PC-3 (cell line): Measurements from ENCODE around the gene MAPK7. TPM values are rescaled to one million over a fixed set of nuclear protein-coding genes. Genes with fewer than 3 reads are reported as not detected.

Experiments
- ATAC-seq: fragments of 200-7000 bp; cut with Tn5 transposase; 2 replicates; pipeline ENCODE4 v1.9.1; 2020; ENCODE audit warnings: mild to moderate bottlenecking, moderate library complexity
- BruUV-seq: library from RNA; stranded (reverse); fragments of 400-500 nt; replicated peaks from 2 replicates; lab custom pipeline; 2021; lab: Mats Ljungman, UMichigan
- CTCF ChIA-PET: fragments of 300-600 bp; sonication (Branson Sonifier 250); formaldehyde crosslinking; loops from one replicate; lab custom pipeline; 2022; ENCODE audit warnings: antibody characterized with exemption; lab: Charles Lee
- POLR2A ChIA-PET: fragments of 300-600 bp; sonication (Branson Sonifier 250); formaldehyde crosslinking; loops from one replicate; lab custom pipeline; 2022; ENCODE audit warnings: antibody characterized with exemption; ENCODE audit not compliant: unreplicated experiment; lab: Charles Lee
- DNase-seq: peaks from one replicate; pipeline ENCODE4 v3.0.0-alpha.2; 2015
- H2AFZ ChIP-seq: fragments of 300-600 bp; sonication (generic); 2 replicates; pipeline ENCODE4 v1.6.0; 2016; ENCODE audit warnings: antibody characterized with exemption, low read length
- H3F3A ChIP-seq: fragments of 300-600 bp; sonication (generic); one replicate; pipeline ENCODE4 v1.6.0; 2017; ENCODE audit warnings: antibody characterized with exemption, low read length, control low read depth, mild to moderate bottlenecking; ENCODE audit not compliant: unreplicated experiment
- H3K27ac ChIP-seq: fragments of 300-600 bp; sonication (generic); 2 replicates; pipeline ENCODE4 v1.5.1; 2016; ENCODE audit warnings: mild to moderate bottlenecking, low read length
- H3K27me3 ChIP-seq: fragments of 300-600 bp; sonication (generic); 2 replicates; pipeline ENCODE4 v1.6.1; 2016; ENCODE audit warnings: low read length, mixed read lengths
- H3K36me3 ChIP-seq: fragments of 300-600 bp; sonication (generic); 2 replicates; pipeline ENCODE4 v1.6.1; 2016; ENCODE audit warnings: low read depth, mixed run types, low read length, mixed read lengths
- H3K4me1 ChIP-seq: fragments of 300-600 bp; sonication (generic); 2 replicates; pipeline ENCODE4 v1.5.1; 2016; ENCODE audit warnings: low read length; ENCODE audit not compliant: insufficient read depth
- H3K4me2 ChIP-seq: fragments of 300-600 bp; sonication (generic); 2 replicates; pipeline ENCODE4 v1.6.0; 2016; ENCODE audit warnings: low read length
- H3K4me3 ChIP-seq: fragments of 300-600 bp; sonication (generic); 2 replicates; pipeline ENCODE4 v1.5.1; 2016; ENCODE audit warnings: mild to moderate bottlenecking, low read length, mixed read lengths
- H3K79me2 ChIP-seq: fragments of 300-600 bp; sonication (generic); 2 replicates; pipeline ENCODE4 v1.6.1; 2017; ENCODE audit warnings: low read length, mixed read lengths
- H3K9ac ChIP-seq: fragments of 300-600 bp; sonication (generic); 2 replicates; pipeline ENCODE4 v1.6.0; 2016; ENCODE audit warnings: mild to moderate bottlenecking, low read length
- H3K9me2 ChIP-seq: fragments of 300-600 bp; sonication (generic); replicated peaks from 2 replicates; pipeline ENCODE4 v1.6.1; 2016; ENCODE audit warnings: mixed run types, low read length, mixed read lengths
- H3K9me3 ChIP-seq: fragments of 300-600 bp; sonication (generic); 2 replicates; pipeline ENCODE4 v1.6.1; 2016; ENCODE audit warnings: low read length, mixed read lengths
- H4K20me1 ChIP-seq: fragments of 300-600 bp; sonication (generic); 2 replicates; pipeline ENCODE4 v1.6.1; 2016; ENCODE audit warnings: low read length, mixed read lengths
- EZH2 ChIP-seq: fragments of 300-600 bp; sonication (generic); IDR thresholded peaks from one replicate; pipeline ENCODE4 v1.6.1; 2017; ENCODE audit warnings: antibody characterized with exemption, mild to moderate bottlenecking, low read length; ENCODE audit not compliant: unreplicated experiment
- EZH2phosphoT487 ChIP-seq: fragments of 300-600 bp; sonication (generic); IDR thresholded peaks from 2 replicates; pipeline ENCODE4 v1.6.1; 2018; ENCODE audit warnings: mild to moderate bottlenecking, antibody characterized with exemption, low read length, borderline replicate concordance
- intact Hi-C: fragments of 100-400 bp; cut with micrococcal nuclease; formaldehyde crosslinking; loops from 2 replicates; pipeline ENCODE4 v1.9.0; 2023
- total RNA-seq: library from RNA; depleted of rRNA; stranded (reverse); fragments of >200 nt; gene quantifications from 2 replicates; pipeline ENCODE4 v1.2.3, GENCODE V29; 2014
- TF ChIP-seq, protein P1 (sequence below): fragments of 300-600 bp; sonication (generic); conservative IDR thresholded peaks from 2 replicates; pipeline ENCODE4 v1.5.1; 2017; ENCODE audit warnings: antibody characterized with exemption, low read depth, mild to moderate bottlenecking, low read length

Gene MAPK7
- total RNA-seq, 1 experiment from 2014 or later = 9.8 TPM

DNA sequence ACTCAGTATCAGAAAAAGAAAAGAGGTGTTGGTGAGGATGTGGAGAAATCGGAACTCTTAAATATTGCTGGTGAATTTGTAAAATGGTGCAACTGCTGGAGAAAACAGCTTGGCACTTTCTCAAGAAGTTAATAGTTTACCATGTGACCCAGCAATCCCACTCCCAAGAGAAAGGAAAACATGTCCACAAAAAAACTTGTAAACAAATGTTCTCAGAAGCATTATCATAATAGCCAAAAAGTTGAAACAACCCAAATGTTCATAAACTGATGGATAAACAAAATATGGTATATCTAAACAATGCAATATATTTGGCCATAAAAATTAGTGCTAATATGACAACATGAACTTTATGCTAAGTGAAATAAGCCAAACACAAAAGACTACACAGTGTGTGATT is 2.6 kb upstream of the MAPK7 start:
- Histone ChIP-seq H3K4me3 (no peak overlapping the region), H3K9ac (no peak overlapping the region), H3K27ac (no peak overlapping the region), H3F3A (no peaks in the 10 kb centered on the region), H3K9me3 (no peaks in the 10 kb centered on the region), H3K4me2 (no peak overlapping the region), H3K79me2 (peaks cover 33% of the 10 kb centered on the region), H3K27me3 (no peaks in the 10 kb centered on the region), H3K4me1 (peaks cover 15% of the 10 kb centered on the region), H3K36me3 (peaks cover 13% of the 10 kb centered on the region), H4K20me1 (no peaks in the 10 kb centered on the region), H3K9me2 (no peaks in the 10 kb centered on the region), H2AFZ (no peak overlapping the region)
- BruUV-seq = no TSS peak
- no peak for TF ChIP-seq EZH2phosphoT487
- TF ChIP-seq, protein P1, sequence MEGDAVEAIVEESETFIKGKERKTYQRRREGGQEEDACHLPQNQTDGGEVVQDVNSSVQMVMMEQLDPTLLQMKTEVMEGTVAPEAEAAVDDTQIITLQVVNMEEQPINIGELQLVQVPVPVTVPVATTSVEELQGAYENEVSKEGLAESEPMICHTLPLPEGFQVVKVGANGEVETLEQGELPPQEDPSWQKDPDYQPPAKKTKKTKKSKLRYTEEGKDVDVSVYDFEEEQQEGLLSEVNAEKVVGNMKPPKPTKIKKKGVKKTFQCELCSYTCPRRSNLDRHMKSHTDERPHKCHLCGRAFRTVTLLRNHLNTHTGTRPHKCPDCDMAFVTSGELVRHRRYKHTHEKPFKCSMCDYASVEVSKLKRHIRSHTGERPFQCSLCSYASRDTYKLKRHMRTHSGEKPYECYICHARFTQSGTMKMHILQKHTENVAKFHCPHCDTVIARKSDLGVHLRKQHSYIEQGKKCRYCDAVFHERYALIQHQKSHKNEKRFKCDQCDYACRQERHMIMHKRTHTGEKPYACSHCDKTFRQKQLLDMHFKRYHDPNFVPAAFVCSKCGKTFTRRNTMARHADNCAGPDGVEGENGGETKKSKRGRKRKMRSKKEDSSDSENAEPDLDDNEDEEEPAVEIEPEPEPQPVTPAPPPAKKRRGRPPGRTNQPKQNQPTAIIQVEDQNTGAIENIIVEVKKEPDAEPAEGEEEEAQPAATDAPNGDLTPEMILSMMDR = no peak
- no peak for TF ChIP-seq EZH2
- intact Hi-C loops = loop anchor here (5.0 kb wide), 1 partner anchor 132 kb away; no protein-coding TSS in a partner anchor
- CTCF ChIA-PET = no interaction called here
- POLR2A ChIA-PET = no interaction called here
- DNase-seq = no peak
- no peak for ATAC-seq

DNA sequence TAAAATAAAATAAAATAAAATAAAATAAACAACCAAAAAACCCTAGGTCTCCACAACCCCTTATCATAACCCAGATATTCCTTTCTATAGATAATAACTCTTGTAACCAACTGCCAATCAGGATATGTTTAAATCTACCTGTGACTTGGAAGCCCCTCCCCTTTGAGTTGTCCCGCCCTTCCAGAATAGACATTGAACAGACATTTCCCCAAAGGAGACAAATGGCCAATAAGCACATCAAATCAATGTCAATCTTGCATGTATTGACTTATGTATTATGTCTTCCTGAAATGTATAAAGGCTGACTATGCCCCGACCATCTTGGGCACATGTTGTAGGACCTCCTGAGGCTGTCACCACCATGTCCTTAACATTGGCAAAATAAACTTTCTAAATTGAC is 1.5 kb upstream of the MAPK7 start:
- ChIA-PET POLR2A (interaction anchor here (0.6 to 1.2 kb wide), 2 partner anchors 14 to 392 kb away, joined by 3 to 13 read pairs; partner anchors contain the start of gene B9D1), CTCF (interaction anchor here (1.9 kb wide), 1 partner anchor 14 kb away, joined by 16 read pairs; the partner anchor contains the start of gene B9D1)
- intact Hi-C loops = loop anchor here (1.0 to 5.0 kb wide), 2 partner anchors 14 to 130 kb away; no protein-coding TSS in a partner anchor
- H3K4me3 ChIP-seq = peak overlapping the region; percentile 78
- H3K4me1 ChIP-seq = peaks cover 15% of the 10 kb centered on the region
- H3K9me2 ChIP-seq = no peaks in the 10 kb centered on the region
- TF ChIP-seq EZH2phosphoT487 (no peak), EZH2 (no peak)
- TF ChIP-seq, protein P1 = no peak
- H4K20me1 ChIP-seq = no peaks in the 10 kb centered on the region
- ATAC-seq (no peak), DNase-seq (peak; percentile 70)
- no peaks in the 10 kb centered on the region for H3K27me3 ChIP-seq
- H3K27ac ChIP-seq = peak overlapping the region; percentile 84
- H3F3A ChIP-seq = no peaks in the 10 kb centered on the region
- no TSS peak for BruUV-seq
- peaks cover 18% of the 10 kb centered on the region for H3K36me3 ChIP-seq
- no peaks in the 10 kb centered on the region for H3K9me3 ChIP-seq
- H3K79me2 ChIP-seq = peaks cover 38% of the 10 kb centered on the region
- H2AFZ ChIP-seq = peak overlapping the region; percentile 88
- peak overlapping the region; percentile 87 for H3K9ac ChIP-seq
- H3K4me2 ChIP-seq = peak overlapping the region; percentile 92
